Kidney (tissue), 14 donors: ENCODE data around the gene LARGE1. TPM values are rescaled to one million over a fixed set of nuclear protein-coding genes. Genes with fewer than 3 reads are reported as not detected.

ENCODE experiments used
- DNase-seq, 5 donors: peaks; one replicate each; pipeline ENCODE4 v3.0.0-alpha.2; 2013 to 2020
- FAIRE-seq: peaks from 2 replicates; lab custom pipeline; 2012; peaks lifted over from hg19 to GRCh38; lab: Jason Lieb, UNC
- H3K27ac ChIP-seq, 2 donors: one replicate each; pipeline ENCODE4 v1.7.0; 2013; ENCODE audit warnings: low read depth in 2 of 2, low read length in 2 of 2, inconsistent platforms in 1 of 2
- H3K27me3 ChIP-seq: one replicate; pipeline ENCODE4 v1.7.1; 2013; ENCODE audit warnings: low read length, inconsistent platforms; ENCODE audit not compliant: control insufficient read depth, insufficient read depth
- H3K36me3 ChIP-seq, 3 donors: one replicate each; pipeline versions ENCODE4 v1.7.0 to v1.7.1; 2013; ENCODE audit warnings: low read length in 3 of 3, control low read depth in 1 of 3, inconsistent platforms in 1 of 3; ENCODE audit not compliant: insufficient read depth in 3 of 3, control insufficient read depth in 2 of 3
- H3K4me1 ChIP-seq, 3 donors: one replicate each; pipeline versions ENCODE4 v1.7.0 to v1.7.1; 2013; ENCODE audit warnings: low read length in 3 of 3, inconsistent platforms in 1 of 3, low read depth in 1 of 3; ENCODE audit not compliant: control insufficient read depth in 2 of 3, insufficient read depth in 2 of 3
- H3K4me3 ChIP-seq, 3 donors: one replicate each; pipeline versions ENCODE4 v1.7.0 to v1.8.1; 2013; ENCODE audit warnings: low read length in 3 of 3, control low read depth in 1 of 3, inconsistent platforms in 1 of 3
- H3K9ac ChIP-seq, 3 donors: one replicate each; pipeline versions ENCODE4 v1.7.0 to v1.7.1; 2013; ENCODE audit warnings: low read length in 3 of 3, control low read depth in 1 of 3, inconsistent platforms in 1 of 3
- H3K9me3 ChIP-seq, 3 donors: one replicate each; pipeline versions ENCODE4 v1.7.0 to v1.7.1; 2013; ENCODE audit warnings: low read length in 3 of 3, control low read depth in 1 of 3, inconsistent platforms in 1 of 3; ENCODE audit not compliant: control insufficient read depth in 2 of 3, insufficient read depth in 1 of 3
- intact Hi-C: fragments of 100-400 bp; cut with DNase I; formaldehyde crosslinking; loops from one replicate; pipeline ENCODE4 v1.11.1; 2022
- polyA plus RNA-seq: library from polyadenylated mRNA; stranded (reverse); fragments of 350-450 nt; fragmentation: Illumina TruSeq; extraction: RNeasy Lipid Tissue Mini Kit (QIAGEN cat#74804); gene quantifications from one replicate; pipeline ENCODE4 v1.2.3, GENCODE V29; 2014; ENCODE audit warnings: low read depth, low replicate concordance; ENCODE audit not compliant: insufficient read depth
- total RNA-seq: library from RNA; stranded (reverse); fragmentation: NEBNext Ultra II Directional; extraction: Animal tissue kit (Norgen Biotek cat#: 25700); gene quantifications from one replicate; pipeline ENCODE4 v1.2.1, GENCODE V29; 2021
- TF ChIP-seq, protein P1 (sequence below): IDR thresholded peaks from 3 replicates; pipeline ENCODE4 v1.5.1; 2012; ENCODE audit warnings: mild to moderate bottlenecking, moderate library complexity, borderline replicate concordance; ENCODE audit not compliant: insufficient read depth; ENCODE audit errors: extremely low read depth
- donor health status: control.
- donor health status: control.
- donor health status: control.
- donor health status: control.
- donor health status: control.
- donor health status: DM: yes; HTN: yes; CAD: no.
- donor health status: Normal renal cell carcinoma (clear cell type).

LARGE1 gene
- total and polyA plus RNA-seq, 2 donors from 2014 or later: 5.0 to 22.9 TPM

DNA sequence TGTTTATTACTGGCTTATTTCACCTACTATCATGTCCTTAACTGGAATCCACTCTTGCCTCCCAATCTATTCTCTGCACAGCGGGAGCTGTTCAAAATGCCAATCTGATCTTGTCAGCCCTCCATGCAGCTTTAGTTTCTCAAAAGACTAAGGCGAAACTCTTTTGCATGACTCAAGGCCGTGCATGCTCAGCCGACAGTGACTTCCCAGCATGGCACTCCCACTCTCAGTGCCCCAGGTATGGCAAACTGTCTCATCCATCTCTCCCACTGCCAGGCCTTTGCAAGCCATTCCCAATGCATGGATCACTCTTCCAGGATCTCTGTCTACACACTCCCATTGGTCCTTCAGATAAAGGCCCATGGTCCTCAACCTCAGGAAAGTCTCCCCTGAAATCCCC is 245.9 kb downstream of the LARGE1 start:
- FAIRE-seq: no peak
- Histone ChIP-seq H3K4me3 (no peak overlapping the region), H3K36me3 (no peaks in the 10 kb centered on the region), H3K9me3 (no peaks in the 10 kb centered on the region), H3K27ac (no peak overlapping the region), H3K9ac (no peak overlapping the region), H3K4me1 (no peaks in the 10 kb centered on the region), H3K27me3 (no peaks in the 10 kb centered on the region)
- intact Hi-C loops: no loop called here
- DNase-seq: no peak
- TF ChIP-seq, protein P1, sequence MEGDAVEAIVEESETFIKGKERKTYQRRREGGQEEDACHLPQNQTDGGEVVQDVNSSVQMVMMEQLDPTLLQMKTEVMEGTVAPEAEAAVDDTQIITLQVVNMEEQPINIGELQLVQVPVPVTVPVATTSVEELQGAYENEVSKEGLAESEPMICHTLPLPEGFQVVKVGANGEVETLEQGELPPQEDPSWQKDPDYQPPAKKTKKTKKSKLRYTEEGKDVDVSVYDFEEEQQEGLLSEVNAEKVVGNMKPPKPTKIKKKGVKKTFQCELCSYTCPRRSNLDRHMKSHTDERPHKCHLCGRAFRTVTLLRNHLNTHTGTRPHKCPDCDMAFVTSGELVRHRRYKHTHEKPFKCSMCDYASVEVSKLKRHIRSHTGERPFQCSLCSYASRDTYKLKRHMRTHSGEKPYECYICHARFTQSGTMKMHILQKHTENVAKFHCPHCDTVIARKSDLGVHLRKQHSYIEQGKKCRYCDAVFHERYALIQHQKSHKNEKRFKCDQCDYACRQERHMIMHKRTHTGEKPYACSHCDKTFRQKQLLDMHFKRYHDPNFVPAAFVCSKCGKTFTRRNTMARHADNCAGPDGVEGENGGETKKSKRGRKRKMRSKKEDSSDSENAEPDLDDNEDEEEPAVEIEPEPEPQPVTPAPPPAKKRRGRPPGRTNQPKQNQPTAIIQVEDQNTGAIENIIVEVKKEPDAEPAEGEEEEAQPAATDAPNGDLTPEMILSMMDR: no peak

DNA sequence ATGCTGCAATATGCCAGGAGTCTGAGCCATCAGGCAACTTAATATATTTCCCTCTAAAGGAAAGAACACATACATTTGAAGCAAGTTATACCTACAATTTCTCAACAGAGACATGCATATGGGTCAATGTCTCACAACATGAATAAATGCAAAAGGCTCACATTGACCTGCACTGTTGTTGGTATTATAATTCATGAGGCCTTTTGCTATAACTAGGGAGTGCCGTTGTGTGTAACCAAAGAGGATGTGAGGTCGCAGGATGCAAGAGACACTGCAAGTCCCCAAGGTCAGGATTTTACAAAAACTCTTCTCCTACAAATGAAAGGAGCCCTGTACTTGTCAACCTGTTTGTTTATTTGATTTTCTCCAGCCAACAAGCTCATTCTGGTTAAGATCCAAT is 250.5 kb downstream of the LARGE1 start:
- intact Hi-C loops: no loop called here
- TF ChIP-seq, protein P1: no peak
- no peak for FAIRE-seq

DNA sequence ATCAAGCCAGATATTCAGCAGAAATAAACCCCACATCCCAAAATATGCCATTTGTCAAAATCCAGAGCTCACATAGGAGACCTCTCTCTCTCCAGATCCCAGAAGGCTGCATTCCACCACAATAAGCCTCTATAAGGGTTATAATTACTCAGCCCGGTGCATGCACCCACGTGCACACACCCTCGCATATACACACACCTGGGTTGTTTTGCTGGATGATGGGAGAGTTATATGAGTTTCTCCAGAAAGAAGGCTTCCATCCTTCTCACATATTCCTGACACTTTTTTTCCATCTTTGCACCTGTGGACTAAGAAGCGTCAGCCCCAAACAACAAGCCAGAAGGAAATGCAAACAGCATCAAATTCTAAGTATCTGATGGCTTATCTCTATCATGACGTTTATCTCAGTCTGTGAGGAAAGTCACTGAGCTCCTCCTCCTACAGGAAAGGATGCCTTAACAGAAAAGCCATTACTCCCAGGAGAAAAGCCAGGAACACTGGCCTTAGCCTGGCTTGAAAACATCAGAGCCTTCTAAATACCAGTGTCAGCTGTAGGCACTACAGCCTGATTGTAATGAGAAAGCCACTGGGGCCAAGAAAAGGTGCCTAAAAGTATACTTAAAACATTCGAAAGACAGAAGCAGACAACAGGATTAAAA is 253.2 kb downstream of the LARGE1 start:
- H3K27me3 ChIP-seq: no peaks in the 10 kb centered on the region
- H3K9me3 ChIP-seq: no peaks in the 10 kb centered on the region
- no peak overlapping the region for H3K9ac ChIP-seq
- TF ChIP-seq, protein P1: no peak
- intact Hi-C loops: no loop called here
- H3K36me3 ChIP-seq: no peaks in the 10 kb centered on the region
- no peak overlapping the region for H3K4me3 ChIP-seq
- FAIRE-seq (no peak), DNase-seq (no peak)
- H3K27ac ChIP-seq: no peak overlapping the region
- H3K4me1 ChIP-seq: no peaks in the 10 kb centered on the region

More for the DNA sequence above, 250.5 kb downstream of the LARGE1 start:
- Histone ChIP-seq H3K27me3 (no peaks in the 10 kb centered on the region), H3K36me3 (no peaks in the 10 kb centered on the region), H3K9me3 (no peaks in the 10 kb centered on the region), H3K4me3 (no peak overlapping the region), H3K4me1 (no peaks in the 10 kb centered on the region), H3K9ac (no peak overlapping the region), H3K27ac (no peak overlapping the region)
- DNase-seq: no peak
